ENCODE data around the gene SNX5. TPM values are rescaled to one million over a fixed set of nuclear protein-coding genes. Genes with fewer than 3 reads are reported as not detected.

SNX5 gene
- total RNA-seq (100 to 1,000 TPM; 110 to 116 TPM), polyA plus RNA-seq (ENCODE audit: insufficient read depth, low read depth, low replicate concordance) (72.3 TPM)
- long read RNA-seq, donor 1, transcript SNX5-202 (14 exons, 2,288 nt): minor isoform, 22 of 94 reads
- long read RNA-seq, donor 1, transcript SNX5-218 (1 exons, 3,931 nt): minor isoform, 22 of 94 reads
- long read RNA-seq, donor 1, transcript SNX5-201 (13 exons, 2,270 nt): major isoform, 38 of 94 reads
- long read RNA-seq, donor 1, partial matches to known transcripts: 7 of 94 reads
- long read RNA-seq, donor 1, other reads (novel, unspliced or antisense): 0 of 94 reads
- long read RNA-seq, donor 2, transcript SNX5-218 (1 exons, 3,931 nt): minor isoform, 21 of 64 reads
- long read RNA-seq, donor 2, transcript SNX5-202 (14 exons, 2,288 nt): minor isoform, 7 of 64 reads
- long read RNA-seq, donor 2, transcript SNX5-201 (13 exons, 2,270 nt): major isoform, 26 of 64 reads
- long read RNA-seq, donor 2, partial matches to known transcripts: 7 of 64 reads
- long read RNA-seq, donor 2, other reads (novel, unspliced or antisense): 0 of 64 reads

DNA sequence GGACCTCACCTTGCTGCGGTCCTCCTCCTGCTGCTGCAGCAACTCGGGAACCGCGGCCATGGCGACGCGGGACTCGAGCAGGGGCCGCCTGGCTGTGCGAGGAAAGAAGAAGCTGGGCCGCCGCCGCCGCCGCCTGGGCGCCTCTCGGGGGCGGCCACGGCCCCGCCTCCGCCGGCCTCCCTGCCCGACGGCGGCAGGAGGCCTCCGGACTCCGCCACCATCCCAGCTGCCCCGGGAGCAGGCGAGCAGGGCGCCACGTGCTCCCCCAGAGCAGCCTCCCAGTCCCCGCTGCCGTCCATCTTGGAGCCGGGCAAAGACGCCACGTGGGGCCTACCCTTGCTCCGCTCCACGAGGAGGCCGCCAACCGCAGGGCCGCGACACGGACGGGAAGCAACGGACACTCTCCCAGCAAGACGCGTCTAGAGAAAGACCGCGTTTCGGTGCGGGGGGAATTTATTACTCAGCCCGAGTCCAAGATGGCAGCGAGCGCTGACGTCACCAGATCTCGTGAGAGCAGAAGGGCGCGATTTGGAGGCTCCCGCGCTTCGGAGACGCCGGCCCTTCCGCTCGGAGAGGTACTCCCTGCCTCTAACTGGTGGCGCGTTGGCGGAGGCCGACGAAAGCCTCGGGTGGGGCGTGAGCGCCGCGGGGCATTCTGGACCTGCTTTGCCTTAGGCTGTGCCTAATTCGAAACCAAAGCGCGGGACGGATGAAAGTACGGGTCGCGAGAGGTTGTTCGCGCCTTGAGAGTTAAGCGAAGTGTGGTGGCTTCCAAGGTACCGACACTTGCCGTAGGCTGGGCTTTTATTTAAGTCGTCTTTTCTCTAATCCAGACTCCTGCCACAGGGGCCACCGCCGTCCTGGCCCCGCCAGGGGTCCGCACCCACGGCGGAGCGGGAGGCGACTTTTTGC is at the start of gene SNX5, which contains the start of gene MGME1:
SNX5 (minus strand) TSS at position 429 of the 912 bp plus-strand sequence; CDS start at position 60, 369 bp downstream.
MGME1 (plus strand) TSS at position 653 of the 912 bp plus-strand sequence. CDS start 842 bp downstream, outside the sequence.
- TF ChIP-seq, protein P1, sequence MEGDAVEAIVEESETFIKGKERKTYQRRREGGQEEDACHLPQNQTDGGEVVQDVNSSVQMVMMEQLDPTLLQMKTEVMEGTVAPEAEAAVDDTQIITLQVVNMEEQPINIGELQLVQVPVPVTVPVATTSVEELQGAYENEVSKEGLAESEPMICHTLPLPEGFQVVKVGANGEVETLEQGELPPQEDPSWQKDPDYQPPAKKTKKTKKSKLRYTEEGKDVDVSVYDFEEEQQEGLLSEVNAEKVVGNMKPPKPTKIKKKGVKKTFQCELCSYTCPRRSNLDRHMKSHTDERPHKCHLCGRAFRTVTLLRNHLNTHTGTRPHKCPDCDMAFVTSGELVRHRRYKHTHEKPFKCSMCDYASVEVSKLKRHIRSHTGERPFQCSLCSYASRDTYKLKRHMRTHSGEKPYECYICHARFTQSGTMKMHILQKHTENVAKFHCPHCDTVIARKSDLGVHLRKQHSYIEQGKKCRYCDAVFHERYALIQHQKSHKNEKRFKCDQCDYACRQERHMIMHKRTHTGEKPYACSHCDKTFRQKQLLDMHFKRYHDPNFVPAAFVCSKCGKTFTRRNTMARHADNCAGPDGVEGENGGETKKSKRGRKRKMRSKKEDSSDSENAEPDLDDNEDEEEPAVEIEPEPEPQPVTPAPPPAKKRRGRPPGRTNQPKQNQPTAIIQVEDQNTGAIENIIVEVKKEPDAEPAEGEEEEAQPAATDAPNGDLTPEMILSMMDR (IDR thresholded peaks at IDR 0.05): peak in 1 of 3 experiments; percentile 1
- no peak for TF ChIP-seq POLR2A (IDR thresholded peaks at IDR 0.05)
- Histone ChIP-seq H3K4me3 (peak within 1 kb of the TSS; percentile 74 to 77), H3K27me3 (no peaks in the 10 kb centered on the region), H3K9me3 (no peaks in the 10 kb centered on the region), H3K4me1 (peaks cover 42% of the 10 kb centered on the region), H3K27ac (peak within 1 kb of the TSS; percentile 96 to 99), H3K36me3 (ENCODE audit: low read depth, missing control alignments) (no peaks in the 10 kb centered on the region)
- peak; percentile 99 for DNase-seq
- WGBS, 2 donors: 0% methylated on average over 46 to 87 of the region's 96 CpGs
- intact Hi-C loops (cut with DNase I; ENCODE audit: low total_unique reads): no loop called here

DNA sequence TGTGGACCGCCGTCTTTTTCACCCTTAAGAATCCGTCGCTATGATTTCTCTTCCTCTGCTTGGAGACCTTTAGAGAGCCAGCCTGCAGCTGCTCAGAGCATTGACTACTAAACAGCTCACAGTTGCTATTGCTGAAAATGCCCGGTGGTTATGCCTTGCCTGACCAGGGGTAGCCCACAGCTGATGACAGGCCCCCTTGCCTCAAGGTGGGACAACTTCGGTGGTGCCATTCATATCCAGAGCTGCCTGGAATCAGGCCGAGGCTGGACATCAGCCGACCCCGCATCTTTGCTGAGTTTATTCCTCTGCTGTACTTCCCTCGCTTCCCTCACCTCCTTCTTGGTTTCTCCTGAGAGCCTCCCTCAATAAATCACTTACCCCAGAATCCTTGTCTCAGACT is 49.5 kb upstream of the SNX5 start:
- Histone ChIP-seq H3K36me3 (ENCODE audit: low read depth, missing control alignments) (no peaks in the 10 kb centered on the region), H3K4me1 (no peaks in the 10 kb centered on the region), H3K27me3 (no peaks in the 10 kb centered on the region), H3K27ac (no peak overlapping the region), H3K9me3 (no peaks in the 10 kb centered on the region), H3K4me3 (no peak overlapping the region)
- intact Hi-C loops (cut with DNase I; ENCODE audit: low total_unique reads): no loop called here
- TF ChIP-seq, protein P1 (IDR thresholded peaks at IDR 0.05): no peak
- no peak for TF ChIP-seq POLR2A (IDR thresholded peaks at IDR 0.05)
- DNase-seq: no peak
- WGBS, 2 donors: 75 to 81% methylated on average over 9 to 10 of the region's 10 CpGs

GRCh38 chr20:18016772-18017171 is 48.2 kb upstream of the SNX5 start:
- Histone ChIP-seq H3K9me3 (no peaks in the 10 kb centered on the region), H3K27me3 (no peaks in the 10 kb centered on the region), H3K27ac (no peak overlapping the region), H3K36me3 (ENCODE audit: low read depth, missing control alignments) (no peaks in the 10 kb centered on the region), H3K4me1 (no peaks in the 10 kb centered on the region), H3K4me3 (no peak overlapping the region)
- DNase-seq: no peak
- intact Hi-C loops (cut with DNase I; ENCODE audit: low total_unique reads): no loop called here
- TF ChIP-seq, protein P1 (IDR thresholded peaks at IDR 0.05): no peak
- TF ChIP-seq POLR2A (IDR thresholded peaks at IDR 0.05): no peak
- WGBS, 2 donors: 73% methylated on average over 3 of the region's 3 CpGs

- WGBS, 2 donors: 84 to 94% methylated on average over 6 of the region's 6 CpGs
- DNase-seq: no peak
- H3K36me3 ChIP-seq (ENCODE audit: low read depth, missing control alignments): no peaks in the 10 kb centered on the region
- H3K4me3 ChIP-seq: no peak overlapping the region
- intact Hi-C loops (cut with DNase I; ENCODE audit: low total_unique reads): no loop called here
- no peak for TF ChIP-seq POLR2A (IDR thresholded peaks at IDR 0.05)
- TF ChIP-seq, protein P1 (IDR thresholded peaks at IDR 0.05): no peak
- no peak overlapping the region for H3K27ac ChIP-seq
- H3K27me3 ChIP-seq: no peaks in the 10 kb centered on the region
- no peaks in the 10 kb centered on the region for H3K9me3 ChIP-seq
- H3K4me1 ChIP-seq: no peaks in the 10 kb centered on the region
Observed at GRCh38 chr20:18014411-18014810, 45.8 kb upstream of the SNX5 start.
